ENCODE measurements around the gene NDUFA13.

GRCh38 chr19:19468424-19469050 lies 47.5 kb upstream of the NDUFA13 start:
- TF ChIP-seq GATA3 (IDR thresholded peaks at IDR 0.05; ENCODE audit: low read depth, low read length) (no peak), GATA2 (IDR thresholded peaks at IDR 0.05; ENCODE audit: low read depth, low read length) (no peak)
